MM.1S (cell line): ENCODE results near the gene CDV3.

Experiments used
- EZH2 ChIP-seq: fragments of 300-600 bp; sonication (generic); optimal IDR thresholded peaks from 2 replicates; pipeline ENCODE3; 2017; ENCODE audit warnings: low read depth, mild to moderate bottlenecking, antibody characterized with exemption, low read length, mixed read lengths
- TF ChIP-seq, protein P1 (sequence below): fragments of 300-600 bp; sonication (generic); IDR thresholded peaks from 2 replicates; pipeline ENCODE4 v1.5.1; 2016; ENCODE audit warnings: antibody characterized with exemption, low read length, mixed read lengths

DNA sequence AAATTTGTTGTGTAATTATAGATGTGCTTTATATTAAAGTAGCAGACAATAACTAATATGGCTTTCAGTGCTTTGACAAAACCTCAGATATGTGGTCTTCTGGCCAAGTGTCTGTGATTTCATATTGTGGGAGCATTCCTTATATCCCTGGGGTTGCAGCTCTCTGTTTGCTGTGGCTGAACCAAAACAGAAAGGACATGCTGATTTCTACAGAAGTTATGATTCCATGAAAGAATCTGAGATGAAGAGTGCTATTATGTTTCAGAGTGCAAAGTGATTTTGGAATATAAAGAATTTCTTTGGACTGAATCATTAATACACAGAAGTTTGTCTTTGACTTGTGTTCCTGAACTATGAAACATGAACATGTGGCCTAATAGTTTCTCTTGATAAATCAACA, 36.5 kb downstream of the CDV3 start:
- TF ChIP-seq, protein P1, sequence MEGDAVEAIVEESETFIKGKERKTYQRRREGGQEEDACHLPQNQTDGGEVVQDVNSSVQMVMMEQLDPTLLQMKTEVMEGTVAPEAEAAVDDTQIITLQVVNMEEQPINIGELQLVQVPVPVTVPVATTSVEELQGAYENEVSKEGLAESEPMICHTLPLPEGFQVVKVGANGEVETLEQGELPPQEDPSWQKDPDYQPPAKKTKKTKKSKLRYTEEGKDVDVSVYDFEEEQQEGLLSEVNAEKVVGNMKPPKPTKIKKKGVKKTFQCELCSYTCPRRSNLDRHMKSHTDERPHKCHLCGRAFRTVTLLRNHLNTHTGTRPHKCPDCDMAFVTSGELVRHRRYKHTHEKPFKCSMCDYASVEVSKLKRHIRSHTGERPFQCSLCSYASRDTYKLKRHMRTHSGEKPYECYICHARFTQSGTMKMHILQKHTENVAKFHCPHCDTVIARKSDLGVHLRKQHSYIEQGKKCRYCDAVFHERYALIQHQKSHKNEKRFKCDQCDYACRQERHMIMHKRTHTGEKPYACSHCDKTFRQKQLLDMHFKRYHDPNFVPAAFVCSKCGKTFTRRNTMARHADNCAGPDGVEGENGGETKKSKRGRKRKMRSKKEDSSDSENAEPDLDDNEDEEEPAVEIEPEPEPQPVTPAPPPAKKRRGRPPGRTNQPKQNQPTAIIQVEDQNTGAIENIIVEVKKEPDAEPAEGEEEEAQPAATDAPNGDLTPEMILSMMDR: no peak
- TF ChIP-seq EZH2: no peak
